Measurements from ENCODE around the gene ENTPD3.

The ENTPD3 gene

GRCh38 chr3:40404591-40405198 is 17.7 kb downstream of the ENTPD3 start:
- H3K14ac ChIP-seq (ENCODE audit: low read length): no peak overlapping the region
- H3K27ac ChIP-seq (ENCODE audit: low read depth, low read length): no peak overlapping the region
- no peaks in the 10 kb centered on the region for H3K9me3 ChIP-seq (ENCODE audit: insufficient read depth, low read depth, low read length)
- no peak overlapping the region for H2AFZ ChIP-seq (ENCODE audit: insufficient read depth, low read length, poor library complexity)
- no peak overlapping the region for H2BK12ac ChIP-seq (ENCODE audit: low read length)
- no CpG with 5 or more reads among the region's 2 CpGs for WGBS (ENCODE audit: extremely low coverage, insufficient coverage, insufficient read length)
- no peaks in the 10 kb centered on the region for H3K79me2 ChIP-seq (ENCODE audit: control insufficient read depth, insufficient read depth, low read length, poor library complexity)
- H4K91ac ChIP-seq (ENCODE audit: low read depth, low read length): peak overlapping the region; percentile 33
- no peak overlapping the region for H3K18ac ChIP-seq (ENCODE audit: low read length)
- no peaks in the 10 kb centered on the region for H3K27me3 ChIP-seq (ENCODE audit: insufficient read depth, low read length)
- H2BK120ac ChIP-seq (ENCODE audit: insufficient read depth, low read length, poor library complexity): no peak overlapping the region
- no peak overlapping the region for H3K23ac ChIP-seq (ENCODE audit: low read length)
- no peak overlapping the region for H3K4ac ChIP-seq (ENCODE audit: low read depth, low read length)
- H3K4me2 ChIP-seq (ENCODE audit: low read length): no peak overlapping the region
- no peaks in the 10 kb centered on the region for H3K36me3 ChIP-seq (ENCODE audit: control insufficient read depth in 1 of 2, insufficient read depth in 2 of 2, low read length in 2 of 2)
- no peak overlapping the region for H2BK5ac ChIP-seq (ENCODE audit: low read depth, low read length, poor library complexity)
- H3K4me3 ChIP-seq (ENCODE audit: low read depth, low read length): no peak overlapping the region
- no peak overlapping the region for H3K9ac ChIP-seq (ENCODE audit: low read length)
- H3K4me1 ChIP-seq (ENCODE audit: control insufficient read depth in 1 of 2, insufficient read depth in 2 of 2, low read length in 2 of 2): no peaks in the 10 kb centered on the region
- no peak overlapping the region for H4K8ac ChIP-seq (ENCODE audit: low read depth, low read length)
- H3K79me1 ChIP-seq (ENCODE audit: low read length): no peaks in the 10 kb centered on the region
- no peak overlapping the region for H2AK5ac ChIP-seq (ENCODE audit: low read length)
- no peak overlapping the region for H4K12ac ChIP-seq (ENCODE audit: low read depth, low read length)
- no peak for DNase-seq

- no peak overlapping the region for H2BK12ac ChIP-seq (ENCODE audit: low read length)
- H3K36me3 ChIP-seq (ENCODE audit: control insufficient read depth in 1 of 2, insufficient read depth in 2 of 2, low read length in 2 of 2): no peaks in the 10 kb centered on the region
- no peak for DNase-seq
- H2AK5ac ChIP-seq (ENCODE audit: low read length): no peak overlapping the region
- no peak overlapping the region for H3K4ac ChIP-seq (ENCODE audit: low read depth, low read length)
- H3K4me1 ChIP-seq (ENCODE audit: control insufficient read depth in 1 of 2, insufficient read depth in 2 of 2, low read length in 2 of 2): no peaks in the 10 kb centered on the region
- H3K79me1 ChIP-seq (ENCODE audit: low read length): no peaks in the 10 kb centered on the region
- no peak overlapping the region for H4K8ac ChIP-seq (ENCODE audit: low read depth, low read length)
- no peak overlapping the region for H3K14ac ChIP-seq (ENCODE audit: low read length)
- H3K23ac ChIP-seq (ENCODE audit: low read length): no peak overlapping the region
- no peak overlapping the region for H4K91ac ChIP-seq (ENCODE audit: low read depth, low read length)
- H3K79me2 ChIP-seq (ENCODE audit: control insufficient read depth, insufficient read depth, low read length, poor library complexity): no peaks in the 10 kb centered on the region
- H3K18ac ChIP-seq (ENCODE audit: low read length): no peak overlapping the region
- H4K12ac ChIP-seq (ENCODE audit: low read depth, low read length): no peak overlapping the region
- H3K4me3 ChIP-seq (ENCODE audit: low read depth, low read length): no peak overlapping the region
- H3K27me3 ChIP-seq (ENCODE audit: insufficient read depth, low read length): no peaks in the 10 kb centered on the region
- no peak overlapping the region for H2BK120ac ChIP-seq (ENCODE audit: insufficient read depth, low read length, poor library complexity)
- no CpG with 5 or more reads among the region's 2 CpGs for WGBS (ENCODE audit: extremely low coverage, insufficient coverage, insufficient read length)
- H2AFZ ChIP-seq (ENCODE audit: insufficient read depth, low read length, poor library complexity): no peak overlapping the region
- no peaks in the 10 kb centered on the region for H3K9me3 ChIP-seq (ENCODE audit: insufficient read depth, low read depth, low read length)
- H2BK5ac ChIP-seq (ENCODE audit: low read depth, low read length, poor library complexity): no peak overlapping the region
- H3K9ac ChIP-seq (ENCODE audit: low read length): no peak overlapping the region
- H3K27ac ChIP-seq (ENCODE audit: low read depth, low read length): no peak overlapping the region
- H3K4me2 ChIP-seq (ENCODE audit: low read length): no peak overlapping the region
Observed at GRCh38 chr3:40407007-40407406, 20.0 kb downstream of the ENTPD3 start.

GRCh38 chr3:40407611-40408010 is 20.6 kb downstream of the ENTPD3 start:
- Histone ChIP-seq H2AFZ (ENCODE audit: insufficient read depth, low read length, poor library complexity) (no peak overlapping the region), H3K4me2 (ENCODE audit: low read length) (no peak overlapping the region), H2BK5ac (ENCODE audit: low read depth, low read length, poor library complexity) (no peak overlapping the region), H3K79me1 (ENCODE audit: low read length) (no peaks in the 10 kb centered on the region), H3K27ac (ENCODE audit: low read depth, low read length) (no peak overlapping the region), H3K79me2 (ENCODE audit: control insufficient read depth, insufficient read depth, low read length, poor library complexity) (no peaks in the 10 kb centered on the region), H3K18ac (ENCODE audit: low read length) (no peak overlapping the region), H3K4ac (ENCODE audit: low read depth, low read length) (no peak overlapping the region), H3K9ac (ENCODE audit: low read length) (no peak overlapping the region), H3K9me3 (ENCODE audit: insufficient read depth, low read depth, low read length) (no peaks in the 10 kb centered on the region), H3K4me3 (ENCODE audit: low read depth, low read length) (no peak overlapping the region), H3K27me3 (ENCODE audit: insufficient read depth, low read length) (no peaks in the 10 kb centered on the region), H3K36me3 (ENCODE audit: control insufficient read depth in 1 of 2, insufficient read depth in 2 of 2, low read length in 2 of 2) (no peaks in the 10 kb centered on the region), H2BK12ac (ENCODE audit: low read length) (no peak overlapping the region), H2AK5ac (ENCODE audit: low read length) (no peak overlapping the region), H3K4me1 (ENCODE audit: control insufficient read depth in 1 of 2, insufficient read depth in 2 of 2, low read length in 2 of 2) (no peaks in the 10 kb centered on the region), H4K91ac (ENCODE audit: low read depth, low read length) (no peak overlapping the region), H2BK120ac (ENCODE audit: insufficient read depth, low read length, poor library complexity) (no peak overlapping the region), H4K12ac (ENCODE audit: low read depth, low read length) (no peak overlapping the region), H3K14ac (ENCODE audit: low read length) (no peak overlapping the region), H4K8ac (ENCODE audit: low read depth, low read length) (no peak overlapping the region), H3K23ac (ENCODE audit: low read length) (no peak overlapping the region)
- no peak for DNase-seq
- no CpG with 5 or more reads among the region's 3 CpGs for WGBS (ENCODE audit: extremely low coverage, insufficient coverage, insufficient read length)

GRCh38 chr3:40414270-40414669 is 27.3 kb downstream of the ENTPD3 start:
- Histone ChIP-seq H3K9me3 (ENCODE audit: insufficient read depth, low read depth, low read length) (no peaks in the 10 kb centered on the region), H4K91ac (ENCODE audit: low read depth, low read length) (no peak overlapping the region), H3K18ac (ENCODE audit: low read length) (no peak overlapping the region), H2BK120ac (ENCODE audit: insufficient read depth, low read length, poor library complexity) (no peak overlapping the region), H2AK5ac (ENCODE audit: low read length) (no peak overlapping the region), H2BK12ac (ENCODE audit: low read length) (no peak overlapping the region), H3K9ac (ENCODE audit: low read length) (no peak overlapping the region), H3K23ac (ENCODE audit: low read length) (no peak overlapping the region), H4K8ac (ENCODE audit: low read depth, low read length) (no peak overlapping the region), H3K4me3 (ENCODE audit: low read depth, low read length) (no peak overlapping the region), H3K4me2 (ENCODE audit: low read length) (no peak overlapping the region), H3K14ac (ENCODE audit: low read length) (no peak overlapping the region), H3K79me2 (ENCODE audit: control insufficient read depth, insufficient read depth, low read length, poor library complexity) (no peaks in the 10 kb centered on the region), H2BK5ac (ENCODE audit: low read depth, low read length, poor library complexity) (no peak overlapping the region), H3K36me3 (ENCODE audit: control insufficient read depth in 1 of 2, insufficient read depth in 2 of 2, low read length in 2 of 2) (no peaks in the 10 kb centered on the region), H3K27me3 (ENCODE audit: insufficient read depth, low read length) (no peaks in the 10 kb centered on the region), H4K12ac (ENCODE audit: low read depth, low read length) (no peak overlapping the region), H3K79me1 (ENCODE audit: low read length) (no peaks in the 10 kb centered on the region), H3K4ac (ENCODE audit: low read depth, low read length) (no peak overlapping the region), H2AFZ (ENCODE audit: insufficient read depth, low read length, poor library complexity) (no peak overlapping the region), H3K27ac (ENCODE audit: low read depth, low read length) (no peak overlapping the region), H3K4me1 (ENCODE audit: control insufficient read depth in 1 of 2, insufficient read depth in 2 of 2, low read length in 2 of 2) (no peaks in the 10 kb centered on the region)
- DNase-seq: no peak
- no CpG with 5 or more reads among the region's 1 CpG for WGBS (ENCODE audit: extremely low coverage, insufficient coverage, insufficient read length)
